ENCODE measurements around the gene PTCH1. TPM values are rescaled to one million over a fixed set of nuclear protein-coding genes. Genes with fewer than 3 reads are reported as not detected.

The PTCH1 gene
- polyA plus RNA-seq, 1 donor (not counting 4 experiments of a cell fraction or from before 2014, with no cell fraction given) = 1.7 TPM

DNA sequence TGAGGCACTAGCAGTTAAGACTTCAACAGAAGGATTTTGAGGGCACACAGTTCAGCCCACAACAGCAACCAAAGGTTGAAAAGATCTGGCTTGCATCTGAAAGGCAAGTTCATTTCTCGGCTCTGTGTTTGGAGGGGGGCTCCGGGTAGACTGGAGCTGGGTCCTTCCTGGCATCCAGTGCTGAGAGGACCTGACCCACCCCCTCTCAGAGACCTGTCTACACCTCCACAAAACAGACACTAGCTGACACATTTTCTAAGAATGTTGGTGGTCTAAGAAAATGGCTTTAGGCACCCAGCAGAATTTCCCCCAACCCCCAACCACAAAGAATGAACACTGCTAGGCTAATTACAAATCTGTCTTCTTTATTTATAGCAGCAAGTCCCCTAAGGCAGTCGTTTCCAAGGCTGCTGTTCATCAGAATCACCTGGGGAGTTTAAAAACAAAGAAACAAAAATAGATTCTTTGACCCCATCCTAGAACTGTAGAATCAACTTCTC, 6.2 kb upstream of the PTCH1 start:
- H3K36me3 ChIP-seq (ENCODE audit: control insufficient read depth in 2 of 2, extremely low read depth in 1 of 2, insufficient read depth in 2 of 2, low read length in 2 of 2) = no peaks in the 10 kb centered on the region
- H3K9me3 ChIP-seq (ENCODE audit: control insufficient read depth, low read depth, low read length) = peaks cover 2% of the 10 kb centered on the region
- no peak overlapping the region for H3K4me3 ChIP-seq (ENCODE audit: control insufficient read depth in 2 of 3, extremely low read depth in 1 of 3, insufficient read depth in 2 of 3, low read depth in 1 of 3, low read length in 3 of 3)
- no peak overlapping the region for H3K27ac ChIP-seq (ENCODE audit: control insufficient read depth, insufficient read depth, low read length)
- no peak for TF ChIP-seq EZH2 (IDR thresholded peaks at IDR 0.05; ENCODE audit: low read length)
- TF ChIP-seq, protein P1, sequence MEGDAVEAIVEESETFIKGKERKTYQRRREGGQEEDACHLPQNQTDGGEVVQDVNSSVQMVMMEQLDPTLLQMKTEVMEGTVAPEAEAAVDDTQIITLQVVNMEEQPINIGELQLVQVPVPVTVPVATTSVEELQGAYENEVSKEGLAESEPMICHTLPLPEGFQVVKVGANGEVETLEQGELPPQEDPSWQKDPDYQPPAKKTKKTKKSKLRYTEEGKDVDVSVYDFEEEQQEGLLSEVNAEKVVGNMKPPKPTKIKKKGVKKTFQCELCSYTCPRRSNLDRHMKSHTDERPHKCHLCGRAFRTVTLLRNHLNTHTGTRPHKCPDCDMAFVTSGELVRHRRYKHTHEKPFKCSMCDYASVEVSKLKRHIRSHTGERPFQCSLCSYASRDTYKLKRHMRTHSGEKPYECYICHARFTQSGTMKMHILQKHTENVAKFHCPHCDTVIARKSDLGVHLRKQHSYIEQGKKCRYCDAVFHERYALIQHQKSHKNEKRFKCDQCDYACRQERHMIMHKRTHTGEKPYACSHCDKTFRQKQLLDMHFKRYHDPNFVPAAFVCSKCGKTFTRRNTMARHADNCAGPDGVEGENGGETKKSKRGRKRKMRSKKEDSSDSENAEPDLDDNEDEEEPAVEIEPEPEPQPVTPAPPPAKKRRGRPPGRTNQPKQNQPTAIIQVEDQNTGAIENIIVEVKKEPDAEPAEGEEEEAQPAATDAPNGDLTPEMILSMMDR (optimal IDR thresholded peaks at IDR 0.05 in 1 of 3, IDR thresholded peaks at IDR 0.05 in 1 of 3, conservative IDR thresholded peaks at IDR 0.05 in 1 of 3; ENCODE audit: extremely low read depth in 1 of 3, insufficient read depth in 2 of 3, low read length in 3 of 3) = no peak
- FAIRE-seq (no peak), DNase-seq (ENCODE audit: low read depth, low spot score) (no peak)
- dilution Hi-C loops (cut with MboI; ENCODE audit: extremely low pct_ligation_motif_present, low sequenced_read_pairs) = no loop called here
- no peak overlapping the region for H3K4me2 ChIP-seq (ENCODE audit: control insufficient read depth, extremely low read depth, insufficient read depth, low read depth, low read length)
- H3K79me2 ChIP-seq (ENCODE audit: control insufficient read depth, insufficient read depth, low read length) = no peaks in the 10 kb centered on the region
- no peak overlapping the region for H3K9ac ChIP-seq (ENCODE audit: control insufficient read depth, extremely low read depth, insufficient read depth, low read length)
- H2AFZ ChIP-seq (ENCODE audit: control insufficient read depth, low read length) = no peak overlapping the region
- no peaks in the 10 kb centered on the region for H4K20me1 ChIP-seq (ENCODE audit: control insufficient read depth, extremely low read depth, insufficient read depth, low read length)
- peaks cover 4% of the 10 kb centered on the region for H3K27me3 ChIP-seq (ENCODE audit: control insufficient read depth, extremely low read depth, insufficient read depth, low read length)
- no peaks in the 10 kb centered on the region for H3K9me1 ChIP-seq (ENCODE audit: control insufficient read depth, extremely low read depth, insufficient read depth, low read length)
- H3K4me1 ChIP-seq (ENCODE audit: control insufficient read depth, extremely low read depth, insufficient read depth, low read length) = no peaks in the 10 kb centered on the region

DNA sequence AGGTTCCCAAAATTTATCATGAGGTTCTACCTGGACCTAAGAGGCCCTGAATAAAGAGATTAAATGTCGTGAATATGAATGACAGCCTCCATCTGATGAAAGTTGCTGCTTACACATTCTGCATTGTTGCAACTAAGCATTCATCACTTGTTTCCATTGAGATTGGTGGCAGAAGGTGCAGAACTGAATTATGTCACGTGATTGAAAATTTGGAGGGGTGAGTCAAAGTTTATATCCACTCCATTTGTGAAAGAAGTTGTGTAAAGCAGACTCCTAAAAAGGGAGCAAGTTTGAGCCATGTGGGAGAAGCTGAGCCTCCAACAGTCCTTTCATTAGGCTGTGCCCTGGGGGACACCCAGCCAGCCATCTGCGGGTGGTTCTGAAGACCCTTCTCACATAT, 4.9 kb upstream of the PTCH1 start:
- dilution Hi-C loops (cut with MboI; ENCODE audit: extremely low pct_ligation_motif_present, low sequenced_read_pairs) = no loop called here
- no peak for FAIRE-seq
- H4K20me1 ChIP-seq (ENCODE audit: control insufficient read depth, extremely low read depth, insufficient read depth, low read length) = no peaks in the 10 kb centered on the region

More for the DNA sequence above, 4.9 kb upstream of the PTCH1 start:
- H2AFZ ChIP-seq (ENCODE audit: control insufficient read depth, low read length) = no peak overlapping the region
- no peak overlapping the region for H3K27ac ChIP-seq (ENCODE audit: control insufficient read depth, insufficient read depth, low read length)
- DNase-seq (ENCODE audit: low read depth, low spot score) = no peak
- no peaks in the 10 kb centered on the region for H3K9me1 ChIP-seq (ENCODE audit: control insufficient read depth, extremely low read depth, insufficient read depth, low read length)
- H3K79me2 ChIP-seq (ENCODE audit: control insufficient read depth, insufficient read depth, low read length) = no peaks in the 10 kb centered on the region
- no peak for TF ChIP-seq EZH2 (IDR thresholded peaks at IDR 0.05; ENCODE audit: low read length)
- TF ChIP-seq, protein P1 (optimal IDR thresholded peaks at IDR 0.05 in 1 of 3, IDR thresholded peaks at IDR 0.05 in 1 of 3, conservative IDR thresholded peaks at IDR 0.05 in 1 of 3; ENCODE audit: extremely low read depth in 1 of 3, insufficient read depth in 2 of 3, low read length in 3 of 3) = no peak
- no peaks in the 10 kb centered on the region for H3K36me3 ChIP-seq (ENCODE audit: control insufficient read depth in 2 of 2, extremely low read depth in 1 of 2, insufficient read depth in 2 of 2, low read length in 2 of 2)
- no peak overlapping the region for H3K4me2 ChIP-seq (ENCODE audit: control insufficient read depth, extremely low read depth, insufficient read depth, low read depth, low read length)
- peaks cover 4% of the 10 kb centered on the region for H3K27me3 ChIP-seq (ENCODE audit: control insufficient read depth, extremely low read depth, insufficient read depth, low read length)
- no peak overlapping the region for H3K9ac ChIP-seq (ENCODE audit: control insufficient read depth, extremely low read depth, insufficient read depth, low read length)
- H3K9me3 ChIP-seq (ENCODE audit: control insufficient read depth, low read depth, low read length) = peaks cover 2% of the 10 kb centered on the region
- no peak overlapping the region for H3K4me3 ChIP-seq (ENCODE audit: control insufficient read depth in 2 of 3, extremely low read depth in 1 of 3, insufficient read depth in 2 of 3, low read depth in 1 of 3, low read length in 3 of 3)
- no peaks in the 10 kb centered on the region for H3K4me1 ChIP-seq (ENCODE audit: control insufficient read depth, extremely low read depth, insufficient read depth, low read length)

Data from keratinocyte (primary cell).